HG03354 (cell line): Measurements from ENCODE around the gene TRAK1.
"Not testable (repeated sequence)": the region's sequence is repeated elsewhere in the genome, so short reads cannot be mapped to it uniquely, and the experiment has no call there.

Experiments used
- ATAC-seq: cut with Tn5 transposase; IDR thresholded peaks from one replicate; pipeline ENCODE4 v1.9.1; 2021; ENCODE audit warnings: mild to moderate bottlenecking; ENCODE audit not compliant: unreplicated experiment, poor library complexity, severe bottlenecking

The TRAK1 gene

DNA sequence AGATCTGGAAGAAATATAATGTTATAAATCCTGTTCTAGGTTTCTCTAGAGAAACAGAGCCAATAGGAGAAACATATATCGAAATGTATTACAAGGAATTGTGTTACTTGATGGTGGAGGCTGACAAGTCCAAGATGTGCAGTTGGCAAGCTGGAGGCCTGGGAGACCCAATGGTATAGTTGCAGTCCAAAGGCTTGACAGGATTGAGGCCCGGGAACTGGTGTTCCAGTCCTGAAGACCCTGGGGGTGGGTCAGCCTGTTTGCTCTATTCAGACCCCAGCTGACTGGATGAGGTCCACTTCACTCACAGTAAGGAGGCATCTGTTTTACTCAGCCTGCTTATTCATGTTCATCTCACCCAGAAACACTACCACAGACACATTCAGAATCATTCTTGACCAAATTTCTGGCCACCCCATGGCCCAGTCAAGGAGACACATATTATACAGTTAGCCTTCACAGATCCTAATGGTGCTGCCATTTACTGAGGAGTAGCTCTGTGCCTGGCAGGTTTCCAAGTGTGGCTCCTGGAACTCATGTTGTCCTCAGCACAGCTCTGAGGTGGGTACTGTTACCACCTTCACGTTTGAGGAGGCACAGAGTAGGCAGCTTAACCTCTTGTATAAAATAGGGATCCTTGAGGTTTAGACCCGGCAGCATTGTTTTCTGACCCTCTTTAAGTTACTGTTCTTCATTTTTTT lies 3.7 kb downstream of the TRAK1 start:
- no peak for ATAC-seq

DNA sequence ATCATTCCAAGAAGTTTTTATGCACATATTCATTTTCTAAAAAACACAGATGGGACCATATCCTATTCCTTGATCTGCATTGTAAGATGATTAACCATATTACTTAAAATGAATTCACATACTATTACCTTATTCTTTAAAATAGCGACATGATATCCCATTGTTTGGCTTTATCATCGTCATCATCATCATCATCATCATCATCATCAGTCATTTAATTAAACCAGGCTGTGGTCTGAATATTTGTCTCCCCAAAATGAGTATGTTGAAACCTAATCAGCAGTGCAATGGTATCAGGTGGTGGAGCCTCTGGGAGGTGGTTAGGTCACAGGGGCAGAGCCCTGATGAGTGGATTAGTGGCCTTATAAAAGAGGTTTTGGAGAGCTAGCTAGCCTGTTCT lies 4.4 kb downstream of the TRAK1 start:
- ATAC-seq: no peak

DNA sequence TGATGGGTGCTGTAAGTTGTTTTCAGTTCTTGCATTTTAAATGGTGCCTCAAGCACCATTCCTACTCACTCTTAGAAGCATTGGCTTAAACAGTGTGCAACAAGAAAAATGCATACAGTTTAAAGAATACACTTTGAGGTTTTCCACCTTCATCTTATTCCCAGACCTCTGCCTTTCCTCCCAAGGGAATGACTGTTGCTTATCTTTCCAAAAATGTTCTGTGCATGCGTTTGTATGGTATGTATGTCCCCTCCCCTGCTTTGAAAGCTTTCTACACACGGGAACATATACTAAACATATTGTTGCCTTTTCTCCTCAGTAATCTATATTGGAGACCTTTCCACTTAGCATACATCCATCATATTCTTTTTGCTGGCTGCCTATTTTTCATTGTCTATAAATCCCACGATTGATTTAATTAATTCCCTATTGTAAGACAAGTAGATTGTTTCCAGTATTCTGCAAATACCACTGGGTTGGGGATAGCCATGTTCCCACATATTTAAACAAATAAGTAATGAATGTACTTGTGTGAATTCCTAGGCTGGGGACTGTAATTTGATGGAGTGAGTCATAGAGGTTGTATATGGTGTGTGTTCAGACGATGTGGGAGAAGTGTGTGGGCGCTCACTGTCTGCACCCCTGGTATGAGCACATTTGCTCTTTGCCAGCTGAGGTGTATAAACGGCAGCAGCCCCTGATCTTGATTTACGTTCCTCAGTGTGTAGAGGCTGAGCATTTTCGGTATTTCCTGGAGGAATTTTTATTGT lies 5.8 kb downstream of the TRAK1 start:
- ATAC-seq: no peak

DNA sequence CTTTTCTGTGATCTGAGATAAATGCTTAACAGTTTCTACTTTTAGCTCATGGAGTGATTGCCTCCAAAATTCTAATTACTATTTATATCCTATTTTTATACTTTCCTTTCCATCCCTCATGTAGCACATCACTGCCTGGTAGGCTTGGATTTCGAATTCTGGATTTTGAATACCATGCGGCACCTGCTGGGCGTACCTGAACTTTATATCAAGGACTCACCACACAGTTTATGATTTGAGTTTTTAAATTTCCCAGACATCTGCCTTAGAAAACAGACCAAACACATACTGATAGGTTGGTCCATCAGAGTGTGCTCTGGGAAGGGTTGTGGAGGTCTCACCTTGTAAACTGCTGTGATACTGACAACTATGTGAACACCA lies 6.4 kb downstream of the TRAK1 start:
- no peak for ATAC-seq

DNA sequence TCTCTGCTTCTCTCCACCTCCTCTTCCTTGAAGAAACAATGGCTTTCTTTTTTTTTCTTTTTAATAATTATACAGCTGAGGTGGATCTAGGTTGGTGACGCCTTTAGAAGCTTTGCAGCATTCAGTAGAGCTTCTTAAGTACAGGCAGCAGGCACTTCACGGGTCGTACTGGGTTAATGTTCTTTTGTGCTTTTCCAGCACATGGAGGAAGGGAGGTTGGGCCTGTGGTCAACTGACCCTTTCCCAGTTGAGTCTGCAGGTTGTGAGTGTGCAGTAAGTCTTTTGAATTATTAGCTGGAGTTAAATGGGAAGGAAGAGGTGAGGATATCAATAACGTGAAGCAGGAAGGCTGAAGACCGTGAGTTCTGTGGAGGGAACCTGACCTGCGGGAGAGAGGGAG lies 7.0 kb downstream of the TRAK1 start:
- no peak for ATAC-seq

DNA sequence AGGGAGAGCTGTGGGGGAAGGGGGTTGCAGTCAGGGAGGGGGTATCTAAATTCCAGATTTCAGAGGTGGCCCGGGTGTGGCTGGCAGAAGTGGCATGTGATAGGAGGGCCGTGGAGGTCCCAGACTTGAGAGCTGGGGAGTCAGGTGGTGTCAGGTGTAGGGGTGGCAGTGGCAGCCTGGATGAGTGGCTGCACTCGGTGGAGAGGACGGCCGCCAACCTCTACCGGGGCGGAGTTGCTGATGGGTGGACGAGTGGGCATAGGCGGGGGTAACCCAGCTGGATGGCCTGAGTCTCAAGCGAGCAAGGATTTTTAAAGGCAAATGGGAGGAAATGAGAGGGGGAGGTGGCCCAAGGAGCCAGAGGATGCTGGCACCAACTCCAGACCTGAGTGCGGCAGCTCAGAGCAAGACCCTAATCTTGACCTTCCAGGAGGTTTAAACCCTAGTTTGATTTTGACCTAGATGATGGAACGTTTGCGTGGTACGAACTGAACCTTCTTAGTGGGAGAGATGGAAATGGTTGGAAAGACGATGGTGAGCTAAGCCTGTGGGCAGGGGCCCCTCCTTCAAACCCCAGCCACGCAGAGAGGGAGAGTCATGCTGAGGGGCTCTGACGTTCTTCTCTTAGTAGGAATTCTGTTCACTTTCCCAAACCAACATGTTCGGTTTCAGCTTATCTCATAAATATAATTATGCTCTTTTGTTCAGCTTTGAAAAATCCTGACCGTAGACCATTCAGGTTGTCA lies 8.0 kb downstream of the TRAK1 start:
- peak; percentile 14 for ATAC-seq

DNA sequence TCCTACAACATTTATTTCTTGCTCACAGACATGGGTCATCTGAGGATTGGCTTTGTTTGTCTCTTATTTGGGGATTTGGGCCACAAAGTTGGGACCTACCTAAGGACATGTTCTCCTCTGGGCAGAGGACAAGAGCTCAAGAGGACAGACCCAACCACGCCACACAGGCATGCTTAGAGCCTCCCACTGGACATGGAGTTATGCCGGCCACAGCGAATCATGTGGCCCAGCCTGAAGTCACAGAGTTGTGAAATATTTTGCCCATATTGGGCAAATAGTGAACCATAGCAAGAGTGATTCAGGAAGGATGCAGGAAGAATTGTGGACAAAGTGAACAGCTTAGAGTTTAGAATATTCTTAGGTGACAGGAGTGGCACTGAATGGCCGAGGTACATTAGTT lies 9.9 kb downstream of the TRAK1 start:
- no peak for ATAC-seq

DNA sequence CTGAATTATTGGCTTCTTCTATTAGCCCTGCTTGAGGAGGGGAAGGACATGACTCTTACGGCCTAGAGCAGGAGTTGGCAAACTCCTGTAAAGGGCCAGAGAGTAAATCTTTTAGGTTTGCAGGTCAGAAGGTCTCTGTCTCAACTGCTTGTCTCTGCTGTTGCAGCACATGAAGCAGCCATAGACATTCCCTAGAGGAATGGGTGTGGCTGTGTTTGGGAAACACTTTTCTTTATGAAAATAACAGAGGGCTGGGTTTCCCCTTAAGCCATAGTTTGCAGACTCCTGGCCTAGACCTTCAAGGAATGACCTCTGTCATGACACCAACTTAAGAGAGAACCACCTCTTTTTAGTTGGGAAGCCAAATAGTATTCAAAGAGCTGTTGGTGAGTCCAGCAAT lies 10.3 kb downstream of the TRAK1 start:
- ATAC-seq: no peak

DNA sequence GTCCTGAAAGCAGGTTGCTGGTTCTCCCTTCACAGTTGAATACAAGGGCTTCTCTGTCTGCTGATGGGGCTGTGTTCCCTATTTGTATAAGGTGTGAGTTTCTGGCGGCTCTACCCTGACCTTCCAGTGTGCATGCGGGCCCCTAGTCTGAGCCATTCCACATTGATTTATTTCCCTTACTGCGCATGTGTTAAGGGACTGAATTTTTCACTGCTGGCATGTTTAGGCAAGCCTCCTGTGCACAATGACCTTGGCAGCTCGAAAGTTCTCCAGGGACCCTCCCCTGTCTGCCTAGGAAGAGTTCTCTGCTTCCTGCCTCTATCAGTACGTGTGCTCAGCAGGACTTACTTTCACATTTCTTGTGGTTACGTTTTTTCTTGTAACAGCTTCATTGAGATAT lies 11.4 kb downstream of the TRAK1 start:
- no peak for ATAC-seq

DNA sequence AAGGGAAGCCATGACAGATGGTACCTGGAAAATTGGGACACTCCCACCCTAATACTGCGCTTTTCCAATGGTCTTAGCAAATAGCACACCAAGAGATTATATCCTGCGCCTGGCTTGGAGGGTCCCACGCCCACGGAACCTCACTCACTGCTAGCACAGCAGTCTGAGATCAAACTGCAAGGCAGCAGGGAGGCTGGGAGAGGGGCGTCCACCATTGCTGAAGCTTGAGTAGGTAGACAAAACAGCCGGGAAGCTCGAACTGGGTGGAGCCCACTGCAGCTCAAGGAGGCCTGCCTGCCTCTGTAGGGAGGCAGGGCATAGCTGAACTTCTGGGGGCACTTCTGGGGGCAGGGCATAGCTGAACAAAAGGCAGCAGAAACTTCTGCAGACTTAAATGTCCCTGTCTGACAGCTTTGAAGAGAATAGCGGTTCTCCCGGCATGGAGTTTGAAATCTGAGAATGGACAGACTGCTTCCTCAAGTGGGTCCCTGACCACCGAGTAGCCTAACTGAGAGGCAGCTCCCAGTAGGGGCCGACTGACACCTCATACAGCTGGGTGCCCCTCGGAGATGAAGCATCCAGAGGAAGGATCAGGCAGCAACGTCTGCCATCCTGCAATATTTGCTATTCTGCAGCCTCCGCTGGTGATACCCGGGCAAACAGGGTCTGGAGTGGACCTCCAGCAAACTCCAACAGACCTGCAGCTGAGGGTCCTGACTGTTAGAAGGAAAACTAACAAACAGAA lies 12.9 kb downstream of the TRAK1 start:
- ATAC-seq: not testable (repeated sequence)

DNA sequence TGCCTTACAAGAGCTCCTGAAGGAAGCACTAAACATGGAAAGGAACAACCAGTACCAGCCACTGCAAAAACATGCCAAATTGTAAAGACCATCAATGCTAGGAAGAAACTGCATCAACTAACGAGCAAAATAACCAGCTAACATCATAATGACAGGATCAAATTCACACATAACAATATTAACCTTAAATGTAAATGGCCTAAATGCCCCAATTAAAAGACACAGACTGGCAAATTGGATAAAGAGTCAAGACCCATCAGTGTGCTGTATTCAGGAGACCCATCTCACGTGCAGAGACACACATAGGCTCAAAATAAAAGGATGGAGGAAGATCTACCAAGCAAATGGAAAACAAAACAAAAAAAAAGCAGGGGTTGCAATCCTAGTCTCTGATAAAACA lies 14.8 kb downstream of the TRAK1 start:
- ATAC-seq: not testable (repeated sequence)

DNA sequence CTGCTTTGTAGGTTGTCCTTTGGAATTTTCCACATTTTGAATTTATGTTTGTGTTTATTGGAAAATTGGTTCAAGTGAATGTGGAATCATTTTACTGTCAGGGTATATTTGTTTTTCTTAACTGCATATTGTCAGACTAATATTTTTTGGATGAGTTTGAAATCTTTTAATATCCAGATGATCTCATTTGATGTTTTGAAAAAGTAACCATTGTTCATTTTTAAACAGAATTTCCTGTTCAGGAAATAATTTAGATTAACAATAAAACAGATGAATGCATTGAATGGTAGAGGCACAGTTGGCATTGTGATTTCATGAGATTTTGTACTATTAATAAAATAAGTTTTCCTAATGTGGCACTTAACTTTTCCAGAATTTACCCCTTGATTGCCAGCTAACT lies 15.5 kb downstream of the TRAK1 start:
- no peak for ATAC-seq

DNA sequence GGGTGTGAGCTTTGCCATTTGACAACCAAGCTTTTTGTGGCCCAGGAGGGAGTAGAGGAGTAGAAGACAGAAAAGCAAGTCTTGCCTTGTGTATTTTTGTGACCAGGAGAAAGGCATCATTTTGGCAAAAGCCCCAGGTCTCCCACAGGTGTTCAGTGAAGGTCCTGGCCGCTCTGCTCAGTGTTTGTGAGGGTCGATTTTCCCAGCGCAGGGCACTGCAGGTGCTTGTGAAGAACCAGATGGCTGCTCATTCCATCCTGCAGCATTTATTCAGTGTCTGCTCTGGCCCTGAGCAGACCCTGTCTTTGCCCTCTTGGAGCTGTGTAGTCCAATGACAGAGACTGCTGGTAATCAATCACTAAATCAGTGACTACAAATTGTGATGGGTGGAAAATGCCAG lies 19.5 kb downstream of the TRAK1 start:
- ATAC-seq: no peak

DNA sequence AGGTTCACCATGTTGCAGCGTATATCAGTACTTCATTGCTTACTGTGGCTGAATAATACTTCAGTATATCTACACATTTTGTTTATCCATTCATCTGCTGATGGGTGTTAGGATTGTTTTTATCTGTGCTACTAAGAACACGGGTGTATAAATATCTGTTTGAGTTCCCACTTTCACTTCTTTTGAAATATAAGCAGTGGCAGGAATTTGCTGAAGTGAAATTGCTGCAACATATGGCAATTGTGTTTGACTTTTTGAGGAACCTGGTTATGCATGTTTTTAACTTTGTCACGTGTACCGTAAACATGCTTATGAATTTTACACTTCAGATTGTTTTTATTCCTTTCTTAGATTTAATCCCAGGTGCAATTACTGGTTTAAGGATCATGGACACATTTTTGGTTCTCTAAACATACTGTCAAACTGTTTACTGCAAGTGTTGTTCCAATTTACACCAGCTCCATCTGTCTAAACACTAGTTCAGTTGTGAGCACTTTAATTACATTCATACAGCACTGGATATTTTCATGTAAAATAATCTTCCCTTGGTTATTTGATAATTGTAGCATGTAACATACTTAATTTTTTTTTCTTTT lies 23.1 kb downstream of the TRAK1 start:
- no peak for ATAC-seq

DNA sequence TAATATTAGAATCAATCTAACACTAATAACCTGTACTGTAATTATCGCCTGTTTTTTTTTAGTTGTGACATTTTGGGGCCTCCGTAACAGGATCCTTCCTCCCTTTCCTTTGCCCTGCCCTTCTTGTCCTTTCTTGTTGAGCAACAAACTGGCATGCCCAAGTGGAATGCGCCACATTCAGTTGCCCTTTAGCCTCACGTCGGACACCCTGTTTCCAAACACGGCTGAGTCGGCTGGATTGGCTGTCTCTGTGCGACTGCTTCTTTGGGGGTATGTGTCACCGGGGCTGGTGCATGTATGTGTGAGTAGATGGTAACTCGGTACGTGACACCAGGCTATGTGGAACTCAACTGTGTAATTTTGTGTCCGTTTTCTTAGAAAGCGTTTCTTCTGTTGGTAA lies 24.1 kb downstream of the TRAK1 start:
- ATAC-seq: no peak

DNA sequence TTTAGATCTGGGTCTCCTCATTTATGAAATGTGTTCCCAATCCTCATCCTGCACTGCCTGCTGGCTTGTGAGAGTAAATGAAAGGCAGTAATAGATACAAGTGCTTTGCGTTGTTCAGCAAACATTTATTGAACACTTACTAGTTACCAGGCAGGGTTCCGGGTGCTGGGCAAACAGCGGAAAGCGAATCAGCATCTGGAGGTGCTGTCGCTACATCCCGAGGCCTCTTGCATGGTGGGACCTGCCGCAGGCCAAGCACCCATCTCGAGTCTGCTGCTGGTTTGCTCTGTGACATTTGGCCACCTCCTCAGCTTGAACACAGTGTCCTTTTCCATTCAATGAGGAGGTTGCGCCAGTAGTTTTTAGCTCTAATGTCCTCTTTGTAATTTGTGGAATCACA lies 24.8 kb downstream of the TRAK1 start:
- no peak for ATAC-seq

DNA sequence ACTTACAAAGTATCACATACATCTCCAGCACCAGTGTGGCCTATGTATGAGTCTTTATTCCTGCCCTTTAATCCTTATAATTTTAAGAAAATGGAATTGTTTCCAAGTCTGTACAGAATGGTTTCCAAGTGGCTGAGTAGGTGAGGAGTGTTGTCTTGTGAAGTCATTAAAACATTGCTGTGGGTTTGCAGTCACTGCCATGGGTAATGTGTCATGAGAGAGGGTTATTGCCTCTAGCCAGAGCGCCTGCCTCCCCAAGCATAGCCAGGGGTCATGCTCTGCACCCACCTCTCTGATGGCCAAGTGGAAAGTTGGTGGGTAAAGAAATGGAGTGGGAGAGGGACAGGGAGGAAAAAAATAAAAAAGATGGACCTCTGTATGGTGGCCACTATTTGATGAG lies 25.3 kb downstream of the TRAK1 start:
- no peak for ATAC-seq

DNA sequence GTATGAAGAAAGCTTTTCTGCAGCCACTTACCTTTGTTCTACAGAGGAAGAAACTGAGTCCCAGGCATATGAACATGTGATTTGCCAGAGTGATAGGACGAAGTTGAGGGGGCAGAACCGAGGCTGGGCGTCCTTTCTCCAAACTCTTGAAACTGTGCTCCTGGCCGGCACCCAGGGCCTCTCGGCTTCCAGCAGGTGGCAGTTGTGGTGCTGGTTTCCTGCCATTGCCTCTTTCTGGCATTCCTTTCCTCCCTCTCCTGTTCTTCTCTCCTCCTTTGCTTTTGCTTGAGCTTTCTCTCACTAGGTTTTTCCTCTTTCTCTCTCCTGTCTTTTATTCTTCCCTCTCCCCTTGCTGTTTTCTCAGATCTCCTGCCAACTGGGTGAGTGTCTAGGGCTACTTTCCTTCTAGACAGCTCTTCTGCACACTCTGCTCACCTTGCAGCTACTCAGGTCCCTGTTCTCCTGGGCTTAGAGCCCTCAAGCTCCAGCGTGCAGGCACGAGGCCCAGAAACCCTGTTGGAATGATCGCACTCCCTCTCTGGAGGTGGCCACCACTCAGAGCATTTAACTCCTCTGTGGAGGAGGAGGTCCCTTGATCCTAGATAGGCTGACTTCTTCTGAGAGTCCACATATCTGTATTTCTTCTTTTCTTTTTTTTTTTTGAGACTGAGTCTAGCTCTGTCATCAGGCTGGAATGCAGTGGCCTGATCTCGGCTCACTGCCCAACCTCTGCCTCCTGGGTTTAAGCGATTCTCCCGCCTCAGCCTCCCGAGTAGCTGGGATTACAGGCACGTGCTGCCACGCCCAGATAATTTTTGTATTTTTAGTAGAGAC lies 26.2 kb downstream of the TRAK1 start:
- no peak for ATAC-seq

DNA sequence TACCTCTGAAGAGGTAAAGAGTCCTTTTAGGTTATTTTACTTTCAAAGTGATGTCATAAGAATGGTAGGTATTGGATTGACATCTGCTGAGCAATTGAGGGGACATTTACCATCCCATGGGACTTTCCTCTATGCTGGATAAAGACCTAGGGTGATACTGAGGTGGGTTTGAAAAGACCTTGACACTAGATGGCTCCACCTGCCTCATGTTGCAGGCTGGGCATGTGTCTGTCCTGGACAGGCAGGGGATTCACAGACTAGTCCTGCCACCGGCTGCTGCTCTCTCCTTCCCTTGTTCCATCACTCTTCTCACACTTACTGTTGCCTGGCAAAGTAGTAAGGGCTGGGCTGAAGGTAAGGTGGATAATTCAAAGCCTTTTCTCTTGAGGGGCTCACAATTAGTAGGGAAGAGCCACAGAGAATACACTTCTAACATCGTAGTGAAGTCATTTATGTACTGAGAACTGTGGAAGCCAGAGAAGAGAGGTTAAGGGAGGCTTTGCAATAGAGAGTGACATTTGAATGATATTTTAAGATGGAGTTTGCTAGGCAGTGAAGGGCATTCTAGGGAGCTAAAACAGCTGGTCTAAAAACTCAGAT lies 27.7 kb downstream of the TRAK1 start:
- ATAC-seq: peak; percentile 78
